SK-MEL-5 (cell line): ENCODE data around the gene SLC25A21. TPM values are rescaled to one million over a fixed set of nuclear protein-coding genes. Genes with fewer than 3 reads are reported as not detected.

Experiments
- DNase-seq: peaks from one replicate; pipeline ENCODE4 v3.0.0-alpha.2; 2016; ENCODE audit warnings: low read depth, low spot score
- in situ Hi-C: cut with HindIII; loops from 2 replicates; pipeline ENCODE4 v1.10.0; 2016; ENCODE audit warnings: low sequenced_read_pairs, high pct_unique_total_duplicates, low pct_unique_long_range_greater_than_20kb
- total RNA-seq: library from RNA; depleted of rRNA; stranded (reverse); fragments of >200 nt; shearing (Covaris generic); gene quantifications from 2 replicates; pipeline ENCODE4 v1.2.3, GENCODE V29; 2014

Gene SLC25A21
- total RNA-seq, 1 experiment from 2014 or later = 1.8 TPM

GRCh38 chr14:36948157-36948859 is 224.1 kb downstream of the SLC25A21 start:
- in situ Hi-C loops = loop anchor here (25.0 kb wide), 1 partner anchor 311 kb away; no protein-coding TSS in a partner anchor

GRCh38 chr14:36947362-36947761 is 225.0 kb downstream of the SLC25A21 start:
- in situ Hi-C loops = loop anchor here (25.0 kb wide), 1 partner anchor 310 kb away; no protein-coding TSS in a partner anchor
- no peak for DNase-seq

More at GRCh38 chr14:36948157-36948859, 224.1 kb downstream of the SLC25A21 start:
- DNase-seq = no peak

- in situ Hi-C loops = loop anchor here (25.0 kb wide), 1 partner anchor 310 kb away; no protein-coding TSS in a partner anchor
These were observed 225.5 kb downstream of the SLC25A21 start for GRCh38 chr14:36946872-36947271.

GRCh38 chr14:36944307-36945010 is 227.9 kb downstream of the SLC25A21 start:
- in situ Hi-C loops = loop anchor here (25.0 kb wide), 1 partner anchor 307 kb away; no protein-coding TSS in a partner anchor
- no peak for DNase-seq

More at GRCh38 chr14:36946872-36947271, 225.5 kb downstream of the SLC25A21 start:
- no peak for DNase-seq

- no peak for DNase-seq
- in situ Hi-C loops = loop anchor here (25.0 kb wide), 1 partner anchor 305 kb away; no protein-coding TSS in a partner anchor
These were observed 229.7 kb downstream of the SLC25A21 start for GRCh38 chr14:36942522-36943245.

- peak; percentile 72 for DNase-seq
- in situ Hi-C loops = loop anchor here (25.0 kb wide), 1 partner anchor 305 kb away; no protein-coding TSS in a partner anchor
These were observed 230.5 kb downstream of the SLC25A21 start for GRCh38 chr14:36941783-36942521.

- DNase-seq = no peak
- in situ Hi-C loops = loop anchor here (25.0 kb wide), 1 partner anchor 303 kb away; no protein-coding TSS in a partner anchor
These were observed 231.9 kb downstream of the SLC25A21 start for GRCh38 chr14:36940476-36940875.

- in situ Hi-C loops = loop anchor here (25.0 kb wide), 1 partner anchor 302 kb away; no protein-coding TSS in a partner anchor
- DNase-seq = no peak
These were observed 233.1 kb downstream of the SLC25A21 start for GRCh38 chr14:36939265-36939664.

GRCh38 chr14:36938678-36939077 is 233.7 kb downstream of the SLC25A21 start:
- no peak for DNase-seq
- in situ Hi-C loops = loop anchor here (25.0 kb wide), 1 partner anchor 301 kb away; no protein-coding TSS in a partner anchor

- no peak for DNase-seq
- in situ Hi-C loops = loop anchor here (25.0 kb wide), 1 partner anchor 299 kb away; no protein-coding TSS in a partner anchor
These were observed 236.3 kb downstream of the SLC25A21 start for GRCh38 chr14:36935976-36936678.

GRCh38 chr14:36934304-36934703 is 238.1 kb downstream of the SLC25A21 start:
- in situ Hi-C loops = loop anchor here (25.0 kb wide), 1 partner anchor 297 kb away; no protein-coding TSS in a partner anchor
- no peak for DNase-seq

- in situ Hi-C loops = loop anchor here (25.0 kb wide), 1 partner anchor 294 kb away; no protein-coding TSS in a partner anchor
- no peak for DNase-seq
These were observed 240.6 kb downstream of the SLC25A21 start for GRCh38 chr14:36931791-36932190.

- no peak for DNase-seq
- in situ Hi-C loops = loop anchor here (25.0 kb wide), 1 partner anchor 291 kb away; no protein-coding TSS in a partner anchor
These were observed 244.0 kb downstream of the SLC25A21 start for GRCh38 chr14:36928432-36928831.

- in situ Hi-C loops = loop anchor here (25.0 kb wide), 1 partner anchor 288 kb away; no protein-coding TSS in a partner anchor
- no peak for DNase-seq
These were observed 247.3 kb downstream of the SLC25A21 start for GRCh38 chr14:36925094-36925493.

GRCh38 chr14:36916668-36917067 is 255.7 kb downstream of the SLC25A21 start:
- in situ Hi-C loops = no loop called here
- DNase-seq = no peak

- DNase-seq = no peak
- in situ Hi-C loops = no loop called here
These were observed 257.3 kb downstream of the SLC25A21 start for GRCh38 chr14:36915081-36915480.
